H54 (cell line): ENCODE results near the gene RADIL.
"Not testable (repeated sequence)": the region's sequence is repeated elsewhere in the genome, so short reads cannot be mapped to it uniquely, and the experiment has no call there.

Source experiments
- DNase-seq: peaks from one replicate; pipeline ENCODE4 v3.0.0; 2011; ENCODE audit warnings: low spot score, mixed read lengths; ENCODE audit not compliant: insufficient read length
- FAIRE-seq: peaks from 3 replicates; lab custom pipeline; 2011; peaks lifted over from hg19 to GRCh38; lab: Jason Lieb, UNC
- POLR2A ChIP-seq: IDR thresholded peaks from 2 replicates; pipeline ENCODE4 v1.6.1; 2011; ENCODE audit warnings: low read depth, mild to moderate bottlenecking, low read length

The RADIL gene

DNA sequence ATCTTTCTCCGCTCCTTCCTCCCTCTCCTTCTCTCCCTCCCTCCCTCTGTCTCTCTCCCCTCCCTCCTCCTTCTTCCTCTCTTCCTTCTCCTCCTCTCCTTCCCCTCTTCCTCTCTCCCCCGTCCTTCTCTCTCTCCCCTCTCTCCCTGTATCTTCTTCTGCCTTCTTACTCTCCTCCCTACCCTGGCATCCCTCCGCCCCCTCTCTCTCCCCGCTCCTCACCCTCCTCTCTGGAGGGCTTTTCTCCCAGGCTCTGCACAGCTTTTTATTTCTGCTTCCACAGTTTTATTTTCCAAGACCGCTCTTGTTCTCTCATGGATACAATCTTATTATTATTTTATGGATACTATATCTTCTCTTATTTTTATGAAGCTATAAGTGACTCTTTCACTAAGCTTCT is 75.5 kb downstream of the RADIL start:
- no peak for DNase-seq
- no peak for TF ChIP-seq POLR2A
- FAIRE-seq: no peak

DNA sequence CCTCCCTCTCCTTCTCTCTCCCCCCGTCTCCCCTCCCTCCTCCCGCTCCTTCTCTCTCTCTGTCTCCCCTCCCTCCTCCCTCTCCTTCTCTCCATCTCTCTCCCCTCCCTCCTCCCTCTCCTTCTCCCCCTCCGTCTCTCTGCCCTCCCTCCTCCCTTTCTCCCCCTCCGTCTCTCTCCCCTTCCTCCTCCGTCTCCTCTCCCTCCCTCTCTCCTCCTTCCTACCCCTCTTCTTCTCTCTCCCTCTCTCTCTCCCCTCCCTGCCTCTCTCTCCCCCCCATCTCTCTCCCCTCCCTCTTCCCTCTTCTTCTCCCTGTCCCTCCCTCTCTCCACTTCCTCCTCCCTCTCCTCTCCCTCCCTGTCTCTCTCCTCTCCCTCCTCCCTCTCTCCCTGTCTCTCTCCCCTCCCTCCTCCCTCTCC is 75.9 kb downstream of the RADIL start:
- DNase-seq (no peak), FAIRE-seq (no peak)

DNA sequence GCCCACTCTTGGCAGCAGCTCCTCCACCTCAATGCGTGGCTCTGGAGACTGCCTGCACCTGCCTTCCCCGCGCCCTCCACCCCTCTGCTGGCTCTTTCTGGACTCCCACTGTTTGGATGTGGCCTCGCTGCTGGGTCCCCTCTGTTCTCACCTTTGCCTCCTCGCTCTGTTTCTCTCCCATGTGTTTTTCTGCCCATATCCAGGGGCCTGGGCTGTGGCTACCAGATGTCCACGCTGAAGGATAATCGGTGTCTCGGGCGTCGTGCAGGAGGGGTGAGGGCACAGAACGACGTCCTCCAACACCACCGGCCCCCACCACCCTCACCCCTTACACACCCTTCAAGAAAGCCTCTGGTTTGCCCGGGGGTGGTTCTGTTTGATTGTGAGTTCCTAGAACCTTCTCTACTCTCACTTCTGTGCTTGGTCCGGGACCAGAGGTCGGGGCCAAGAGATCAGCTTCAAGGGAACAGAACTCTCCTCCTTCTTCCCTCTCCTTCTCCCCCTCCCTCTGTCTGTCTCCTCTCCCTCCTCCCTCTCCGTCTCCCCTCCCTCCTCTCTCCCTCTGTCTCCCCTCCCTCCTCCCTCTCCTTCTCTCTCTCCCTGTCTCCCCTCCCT is 76.4 kb downstream of the RADIL start:
- no peak for FAIRE-seq
- TF ChIP-seq POLR2A: no peak
- DNase-seq: no peak

More for the DNA sequence above, 75.9 kb downstream of the RADIL start:
- TF ChIP-seq POLR2A: no peak

DNA sequence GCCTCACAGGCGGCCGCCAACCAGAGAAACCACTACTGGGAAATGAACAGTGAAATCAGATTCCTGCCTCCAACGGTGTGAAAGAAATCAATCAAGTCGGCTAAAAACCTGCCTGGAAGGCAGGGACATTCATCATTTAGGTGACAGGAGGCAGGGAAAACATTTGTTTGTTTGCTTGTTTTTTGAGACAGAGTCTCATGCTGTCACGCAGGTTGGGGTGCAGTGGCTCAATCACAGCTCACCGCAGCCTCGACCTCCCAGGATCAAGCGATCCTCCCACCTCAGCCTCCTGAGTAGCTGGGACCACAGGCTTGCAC is 77.6 kb downstream of the RADIL start:
- FAIRE-seq (no peak), DNase-seq (no peak)
- TF ChIP-seq POLR2A: no peak

DNA sequence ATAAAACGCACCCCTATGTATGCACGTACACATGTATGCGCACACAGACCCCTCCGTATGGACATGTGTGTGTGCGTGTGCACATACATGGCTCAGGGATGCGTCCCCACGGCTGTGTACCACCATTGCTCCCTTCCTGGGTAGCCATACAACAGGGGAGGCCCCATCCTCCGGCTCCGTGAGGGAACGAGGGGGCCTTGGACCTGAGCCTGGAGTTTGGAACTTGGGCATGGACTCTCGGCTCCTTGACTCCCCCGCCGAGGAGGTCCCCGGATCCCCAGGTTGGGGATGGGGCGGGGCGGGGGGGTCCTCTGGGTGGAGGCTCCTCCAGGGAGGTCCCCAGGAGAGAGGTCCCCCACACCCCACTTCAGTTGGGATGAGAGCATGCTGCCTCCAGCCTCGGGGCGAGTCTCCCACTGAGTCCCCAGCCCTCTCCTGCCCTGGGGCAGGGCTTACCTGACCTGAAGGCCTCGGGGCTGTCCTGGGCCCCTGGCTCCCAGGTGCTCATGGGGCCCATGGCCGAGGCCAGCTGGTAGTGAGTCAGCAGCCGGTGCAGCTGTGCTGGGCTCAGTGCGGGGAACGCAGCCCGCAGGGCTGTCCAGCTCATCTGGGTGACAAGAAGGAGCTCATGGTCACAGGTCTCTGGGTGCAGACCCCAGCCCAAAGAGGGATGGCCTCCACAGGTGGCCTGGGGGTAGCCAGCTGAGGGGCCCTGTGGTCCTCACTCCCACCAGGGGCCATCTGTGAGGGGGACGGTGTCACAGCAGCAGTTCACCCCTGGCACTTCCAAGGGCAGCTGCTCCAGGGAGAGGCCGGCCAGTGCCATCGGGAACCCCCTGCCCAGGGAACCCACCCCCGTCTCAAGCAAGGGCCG is 78.2 kb downstream of the RADIL start:
- no peak for TF ChIP-seq POLR2A
- FAIRE-seq (no peak), DNase-seq (peak; percentile 74)

DNA sequence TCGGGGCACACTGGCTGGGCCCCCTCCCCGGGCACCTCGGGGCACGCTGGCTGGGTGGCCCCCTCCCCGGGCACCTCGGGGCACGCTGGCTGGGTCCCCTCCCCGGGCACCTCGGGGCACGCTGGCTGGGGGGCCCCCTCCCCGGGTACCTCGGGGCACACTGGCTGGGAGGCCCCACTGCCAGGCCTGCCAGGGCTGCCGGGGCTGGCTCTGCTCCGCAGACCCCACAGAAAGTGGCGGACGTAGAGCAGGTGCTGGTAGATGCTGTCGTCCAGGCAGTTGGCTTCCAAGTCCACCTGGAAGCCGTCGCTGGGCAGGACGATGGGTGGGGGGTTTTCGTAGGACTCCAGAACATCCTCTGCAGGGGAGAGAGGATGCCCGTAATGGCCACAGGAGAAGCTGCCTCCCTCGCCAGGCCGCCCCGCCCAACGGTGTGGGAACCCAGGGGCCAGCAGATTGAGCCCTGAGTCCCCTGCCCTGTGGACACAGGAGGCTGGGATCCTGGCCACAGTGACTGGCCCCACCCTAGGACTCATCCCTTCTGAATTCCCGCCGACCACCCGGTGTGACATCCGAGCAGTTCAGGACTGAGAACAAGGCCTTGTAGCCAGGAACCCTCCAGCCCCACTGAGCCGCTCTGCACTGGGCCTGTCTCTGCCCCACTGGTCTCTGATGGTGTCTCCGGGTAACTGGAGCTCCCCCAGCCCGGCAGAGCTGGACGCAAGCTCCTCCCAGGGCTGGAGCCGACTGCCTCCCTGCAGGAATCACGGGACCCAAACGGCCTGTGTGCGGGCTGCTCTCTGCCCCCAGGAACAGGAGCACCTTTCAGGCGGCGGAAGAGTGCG is 79.9 kb downstream of the RADIL start:
- DNase-seq: peak; percentile 62
- FAIRE-seq: no peak
- no peak for TF ChIP-seq POLR2A

DNA sequence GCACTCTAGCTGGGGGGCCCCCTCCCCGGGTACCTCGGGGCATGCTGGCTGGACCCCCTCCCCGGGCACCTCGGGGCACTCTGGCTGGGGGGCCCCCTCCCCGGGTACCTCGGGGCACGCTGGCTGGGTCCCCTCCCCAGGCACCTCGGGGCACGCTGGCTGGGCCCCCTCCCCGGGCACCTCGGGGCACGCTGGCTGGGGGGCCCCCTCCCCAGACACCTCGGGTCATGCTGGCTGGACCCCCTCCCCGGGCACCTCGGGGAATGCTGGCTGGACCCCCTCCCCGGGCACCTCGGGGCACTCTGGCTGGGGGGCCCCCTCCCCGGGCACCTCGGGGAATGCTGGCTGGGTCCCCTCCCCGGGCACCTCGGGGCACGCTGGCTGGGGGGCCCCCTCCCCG is 80.9 kb downstream of the RADIL start:
- FAIRE-seq: not testable (repeated sequence)

DNA sequence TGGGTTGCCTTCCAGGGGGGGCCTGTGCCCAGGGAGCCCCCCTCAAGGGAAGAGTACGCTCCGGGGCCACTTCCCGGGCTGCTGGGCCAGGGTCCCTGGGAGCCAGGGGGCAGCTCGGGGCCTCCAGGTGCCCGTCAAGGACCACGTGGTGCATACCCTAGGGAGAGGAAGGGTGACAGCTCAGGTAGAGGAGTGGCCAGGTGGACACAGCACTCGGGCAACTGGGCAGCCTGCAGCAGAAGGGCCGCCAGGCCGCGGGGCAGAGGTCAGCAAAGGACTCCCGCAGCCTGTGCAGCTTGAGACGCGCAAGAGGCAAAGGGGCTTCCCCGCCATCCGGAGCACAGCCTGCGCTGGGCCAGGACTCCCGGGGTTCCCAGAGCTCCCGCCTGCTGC is 81.7 kb downstream of the RADIL start:
- DNase-seq: no peak
- FAIRE-seq: no peak
- TF ChIP-seq POLR2A: no peak

More for the DNA sequence above, 80.9 kb downstream of the RADIL start:
- not testable (repeated sequence) for DNase-seq

DNA sequence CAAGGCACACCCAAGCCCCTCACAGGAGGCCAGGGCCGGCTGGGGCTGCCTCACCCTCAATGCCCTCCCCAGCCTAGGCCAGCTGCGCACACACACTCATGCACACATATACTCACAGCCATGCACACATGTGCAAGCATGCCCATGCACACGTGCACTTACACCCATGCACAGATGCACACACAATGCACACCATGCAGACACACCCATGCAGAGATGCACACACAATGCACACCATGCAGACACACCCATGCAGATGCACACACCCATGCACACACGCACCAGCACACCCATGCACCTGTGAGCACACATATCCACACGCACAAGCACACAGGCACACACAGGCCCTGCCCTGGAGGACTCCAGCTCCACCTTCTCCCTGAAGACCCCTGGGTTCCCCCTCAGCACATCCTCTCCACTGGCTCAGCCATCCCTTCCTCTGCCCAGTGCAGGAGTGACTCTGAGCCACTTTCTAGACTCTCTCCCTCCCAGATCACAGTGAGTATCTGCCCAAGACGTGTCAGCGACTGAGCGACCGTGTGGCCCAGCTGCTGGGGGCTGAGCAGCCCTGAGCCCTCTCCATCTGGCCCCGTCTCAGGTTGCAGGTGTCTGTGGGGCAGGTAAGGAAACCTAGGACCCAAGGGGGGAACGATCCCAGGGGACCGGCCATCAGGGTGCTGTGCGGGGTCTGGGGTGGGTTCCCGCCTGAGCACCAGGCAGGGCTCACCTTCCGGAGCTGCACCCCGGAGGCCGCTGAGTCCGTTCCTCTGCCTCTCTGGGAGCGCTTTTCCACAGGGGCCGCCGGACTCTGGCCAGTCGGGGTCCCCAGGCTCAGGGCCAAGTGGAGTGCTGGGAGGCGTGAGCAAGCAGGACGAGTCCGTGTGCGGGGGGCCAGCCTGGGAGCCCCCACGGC is 82.3 kb downstream of the RADIL start:
- no peak for TF ChIP-seq POLR2A
- FAIRE-seq (no peak), DNase-seq (no peak)

DNA sequence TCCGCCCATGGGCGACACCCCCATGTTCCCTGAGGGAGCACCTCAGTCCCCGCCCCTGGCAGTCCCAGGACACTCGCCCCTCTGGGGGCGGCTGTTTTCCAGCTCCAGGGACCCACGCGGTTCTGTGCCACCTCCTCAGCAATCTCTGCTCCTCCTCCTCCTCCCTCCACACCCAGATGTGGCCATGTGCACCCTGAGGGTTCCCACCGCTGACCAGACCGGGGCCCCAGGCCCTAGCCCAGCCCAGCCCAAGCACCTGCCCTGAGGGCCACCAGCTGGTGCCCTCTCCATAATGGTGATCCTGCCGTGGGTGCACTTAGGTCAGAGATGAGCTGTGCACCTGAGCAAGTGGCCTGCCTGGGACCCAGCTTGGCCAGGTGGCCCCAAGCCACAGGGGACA is 83.0 kb downstream of the RADIL start:
- TF ChIP-seq POLR2A: no peak
- no peak for FAIRE-seq
- DNase-seq: no peak

DNA sequence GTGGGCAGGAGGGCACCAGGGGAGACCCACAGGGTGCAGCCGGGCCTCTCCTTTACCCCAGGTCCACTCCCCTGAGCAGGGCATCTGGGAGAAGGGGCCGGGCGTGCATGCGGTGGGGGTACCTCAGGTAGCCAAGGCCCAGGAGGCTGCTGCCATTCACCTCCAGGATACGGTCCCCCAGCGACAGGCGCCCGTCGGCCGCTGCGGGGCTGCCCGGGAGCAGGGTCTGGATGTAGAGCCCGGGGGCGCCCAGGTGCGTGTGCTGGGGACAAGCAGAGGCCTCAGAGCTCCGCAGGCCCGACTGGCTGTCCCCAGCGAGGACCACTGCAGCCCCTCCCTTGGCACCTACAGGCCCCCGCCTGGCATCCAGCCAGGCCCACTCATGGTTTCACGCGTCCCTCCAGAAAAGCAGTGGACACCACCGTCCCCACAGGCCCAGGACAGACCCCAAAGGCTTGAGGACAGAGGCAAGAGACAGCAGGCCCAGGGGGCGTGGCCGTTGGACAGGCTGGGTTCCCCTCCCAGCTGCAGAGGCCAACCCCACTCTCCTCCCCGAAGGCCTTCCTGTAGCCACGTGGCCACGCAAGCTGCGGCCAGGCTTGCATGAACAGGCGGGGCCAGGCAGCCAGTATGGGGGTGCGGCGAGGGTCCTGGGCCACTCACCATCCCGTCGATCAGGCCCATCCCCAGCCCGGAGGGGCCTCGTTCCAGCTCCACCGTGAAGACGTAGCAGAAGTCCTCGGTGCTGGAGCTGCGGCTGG is 83.8 kb downstream of the RADIL start:
- no peak for FAIRE-seq
- TF ChIP-seq POLR2A: no peak
- no peak for DNase-seq

DNA sequence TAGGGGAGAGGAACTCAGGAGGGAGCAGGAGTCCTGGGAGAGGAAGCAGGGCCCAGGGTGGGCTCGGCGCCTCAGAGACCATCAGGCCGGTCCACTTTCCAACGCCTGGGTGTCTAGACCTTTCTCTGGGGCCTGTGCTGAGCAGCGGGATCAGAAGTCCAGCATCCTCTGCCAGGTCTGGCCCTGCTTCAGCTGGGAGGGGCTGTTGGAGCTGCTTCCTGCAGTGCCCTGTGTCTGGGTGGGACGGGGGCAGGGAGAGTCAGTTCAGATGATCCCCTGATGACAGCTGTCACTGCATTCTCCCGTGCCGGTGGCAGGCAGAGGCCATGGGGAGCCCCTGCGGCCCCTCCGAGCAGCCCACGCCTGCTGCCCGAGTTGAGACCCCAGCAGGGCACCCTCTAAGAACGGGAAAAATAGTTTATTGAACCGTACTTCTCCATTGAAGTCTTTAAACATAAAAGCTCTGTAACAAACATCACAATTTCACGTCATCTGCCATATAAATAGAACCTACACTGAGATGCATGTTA is 84.7 kb downstream of the RADIL start:
- FAIRE-seq (no peak), DNase-seq (no peak)
- no peak for TF ChIP-seq POLR2A
